ENCODE measurements around the gene PIK3R2. TPM values are rescaled to one million over a fixed set of nuclear protein-coding genes. Genes with fewer than 3 reads are reported as not detected.

The PIK3R2 gene
- total and polyA plus RNA-seq, 2 of the 13 experiments (the other 11 are each of a cell fraction or from before 2014, with no cell fraction given), result 18.6 to 25.3 TPM

DNA sequence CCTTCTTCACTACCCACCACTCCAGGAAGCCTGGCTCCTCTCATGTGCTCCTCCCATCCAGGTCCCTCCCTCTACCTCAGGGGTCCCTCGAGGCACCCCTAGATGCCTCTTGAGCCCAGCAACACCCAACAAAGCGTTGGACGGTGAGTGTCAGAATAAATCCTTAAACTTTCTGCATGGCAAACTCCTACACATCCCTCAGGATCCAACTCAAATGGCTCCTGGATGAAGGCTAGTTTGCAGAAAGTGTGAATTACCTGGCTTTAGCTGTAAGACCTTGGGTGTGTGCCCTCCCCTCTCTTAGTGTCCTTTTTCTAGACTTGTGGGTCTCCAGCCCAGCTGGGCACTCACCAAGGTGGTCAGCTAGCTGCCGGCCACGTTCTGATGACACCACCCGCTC lies 45.4 kb downstream of the PIK3R2 start:
- CTCF ChIA-PET (ENCODE audit: low intra/inter-chr PET ratio, low total read pairs), result no interaction called here
- no peak overlapping the region for H2AFZ ChIP-seq (ENCODE audit: low read length)
- WGBS (ENCODE audit: low lambda C conversion rate), result 92% methylated on average over 3 of the region's 6 CpGs
- H3K9ac ChIP-seq (ENCODE audit: insufficient read depth, low read depth, low read length), result no peak overlapping the region
- H3K4me1 ChIP-seq (ENCODE audit: insufficient read depth, low read length), result peaks cover 17% of the 10 kb centered on the region
- H4K20me1 ChIP-seq (ENCODE audit: insufficient read depth, low read length), result no peaks in the 10 kb centered on the region
- in situ Hi-C loops (cut with HindIII; ENCODE audit: extremely low pct_ligation_motif_present, low pct_unique_long_range_greater_than_20kb) (no loop called here), intact Hi-C loops (cut with micrococcal nuclease; ENCODE audit: unreplicated experiment) (no loop called here)
- no peaks in the 10 kb centered on the region; a peak in 1 of 5 replicates for H3K27me3 ChIP-seq (ENCODE audit: control insufficient read depth in 1 of 2, insufficient read depth in 2 of 2, low read length in 2 of 2)
- no peak overlapping the region for H3K4me3 ChIP-seq (replicated peaks in 1 of 3; ENCODE audit: insufficient read depth in 1 of 3, low read depth in 2 of 3, low read length in 3 of 3)
- peaks cover 7% of the 10 kb centered on the region for H3K79me2 ChIP-seq (ENCODE audit: insufficient read depth, low read length)
- peaks cover 8 to 19% of the 10 kb centered on the region in 2 experiments; a peak in 3 of 5 replicates for H3K36me3 ChIP-seq (replicated peaks in 1 of 2; ENCODE audit: control insufficient read depth in 1 of 2, insufficient read depth in 2 of 2, low read length in 2 of 2)
- ATAC-seq (no peak), FAIRE-seq (no peak), DNase-seq (ENCODE audit: low spot score) (no peak)
- no peak overlapping the region for H3K4me2 ChIP-seq (ENCODE audit: low read depth, low read length)
- no peak overlapping the region for H3K27ac ChIP-seq (ENCODE audit: extremely low read length, insufficient read depth, low read length)
- POLR2A ChIA-PET, result no interaction called here
- TF ChIP-seq GZF1 (CRISPR knock-in tag; IDR thresholded peaks at IDR 0.05) (no peak), ZNF570 (CRISPR knock-in tag; IDR thresholded peaks at IDR 0.05; ENCODE audit: borderline replicate concordance) (no peak), HNRNPH1 (optimal IDR thresholded peaks at IDR 0.05; ENCODE audit: low read depth, low read length) (no peak), TCF12 (IDR thresholded peaks at IDR 0.05) (no peak), TCF12 (CRISPR knock-in tag; IDR thresholded peaks at IDR 0.05) (no peak), ZNF382 (CRISPR knock-in tag; IDR thresholded peaks at IDR 0.05; ENCODE audit: borderline replicate concordance) (no peak), ZNF766 (CRISPR knock-in tag; IDR thresholded peaks at IDR 0.05; ENCODE audit: borderline replicate concordance) (no peak), ELF4 (CRISPR knock-in tag; IDR thresholded peaks at IDR 0.05; ENCODE audit: borderline replicate concordance) (no peak), NFATC3 (CRISPR knock-in tag; IDR thresholded peaks at IDR 0.05) (no peak)
- TF ChIP-seq, protein P1, sequence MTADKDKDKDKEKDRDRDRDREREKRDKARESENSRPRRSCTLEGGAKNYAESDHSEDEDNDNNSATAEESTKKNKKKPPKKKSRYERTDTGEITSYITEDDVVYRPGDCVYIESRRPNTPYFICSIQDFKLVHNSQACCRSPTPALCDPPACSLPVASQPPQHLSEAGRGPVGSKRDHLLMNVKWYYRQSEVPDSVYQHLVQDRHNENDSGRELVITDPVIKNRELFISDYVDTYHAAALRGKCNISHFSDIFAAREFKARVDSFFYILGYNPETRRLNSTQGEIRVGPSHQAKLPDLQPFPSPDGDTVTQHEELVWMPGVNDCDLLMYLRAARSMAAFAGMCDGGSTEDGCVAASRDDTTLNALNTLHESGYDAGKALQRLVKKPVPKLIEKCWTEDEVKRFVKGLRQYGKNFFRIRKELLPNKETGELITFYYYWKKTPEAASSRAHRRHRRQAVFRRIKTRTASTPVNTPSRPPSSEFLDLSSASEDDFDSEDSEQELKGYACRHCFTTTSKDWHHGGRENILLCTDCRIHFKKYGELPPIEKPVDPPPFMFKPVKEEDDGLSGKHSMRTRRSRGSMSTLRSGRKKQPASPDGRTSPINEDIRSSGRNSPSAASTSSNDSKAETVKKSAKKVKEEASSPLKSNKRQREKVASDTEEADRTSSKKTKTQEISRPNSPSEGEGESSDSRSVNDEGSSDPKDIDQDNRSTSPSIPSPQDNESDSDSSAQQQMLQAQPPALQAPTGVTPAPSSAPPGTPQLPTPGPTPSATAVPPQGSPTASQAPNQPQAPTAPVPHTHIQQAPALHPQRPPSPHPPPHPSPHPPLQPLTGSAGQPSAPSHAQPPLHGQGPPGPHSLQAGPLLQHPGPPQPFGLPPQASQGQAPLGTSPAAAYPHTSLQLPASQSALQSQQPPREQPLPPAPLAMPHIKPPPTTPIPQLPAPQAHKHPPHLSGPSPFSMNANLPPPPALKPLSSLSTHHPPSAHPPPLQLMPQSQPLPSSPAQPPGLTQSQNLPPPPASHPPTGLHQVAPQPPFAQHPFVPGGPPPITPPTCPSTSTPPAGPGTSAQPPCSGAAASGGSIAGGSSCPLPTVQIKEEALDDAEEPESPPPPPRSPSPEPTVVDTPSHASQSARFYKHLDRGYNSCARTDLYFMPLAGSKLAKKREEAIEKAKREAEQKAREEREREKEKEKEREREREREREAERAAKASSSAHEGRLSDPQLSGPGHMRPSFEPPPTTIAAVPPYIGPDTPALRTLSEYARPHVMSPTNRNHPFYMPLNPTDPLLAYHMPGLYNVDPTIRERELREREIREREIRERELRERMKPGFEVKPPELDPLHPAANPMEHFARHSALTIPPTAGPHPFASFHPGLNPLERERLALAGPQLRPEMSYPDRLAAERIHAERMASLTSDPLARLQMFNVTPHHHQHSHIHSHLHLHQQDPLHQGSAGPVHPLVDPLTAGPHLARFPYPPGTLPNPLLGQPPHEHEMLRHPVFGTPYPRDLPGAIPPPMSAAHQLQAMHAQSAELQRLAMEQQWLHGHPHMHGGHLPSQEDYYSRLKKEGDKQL (CRISPR knock-in tag; IDR thresholded peaks at IDR 0.05; ENCODE audit: low read depth), result no peak
- TF ChIP-seq, protein P2, sequence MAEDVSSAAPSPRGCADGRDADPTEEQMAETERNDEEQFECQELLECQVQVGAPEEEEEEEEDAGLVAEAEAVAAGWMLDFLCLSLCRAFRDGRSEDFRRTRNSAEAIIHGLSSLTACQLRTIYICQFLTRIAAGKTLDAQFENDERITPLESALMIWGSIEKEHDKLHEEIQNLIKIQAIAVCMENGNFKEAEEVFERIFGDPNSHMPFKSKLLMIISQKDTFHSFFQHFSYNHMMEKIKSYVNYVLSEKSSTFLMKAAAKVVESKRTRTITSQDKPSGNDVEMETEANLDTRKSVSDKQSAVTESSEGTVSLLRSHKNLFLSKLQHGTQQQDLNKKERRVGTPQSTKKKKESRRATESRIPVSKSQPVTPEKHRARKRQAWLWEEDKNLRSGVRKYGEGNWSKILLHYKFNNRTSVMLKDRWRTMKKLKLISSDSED (CRISPR knock-in tag; IDR thresholded peaks at IDR 0.05), result no peak
- TF ChIP-seq, protein P3, sequence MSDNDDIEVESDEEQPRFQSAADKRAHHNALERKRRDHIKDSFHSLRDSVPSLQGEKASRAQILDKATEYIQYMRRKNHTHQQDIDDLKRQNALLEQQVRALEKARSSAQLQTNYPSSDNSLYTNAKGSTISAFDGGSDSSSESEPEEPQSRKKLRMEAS (IDR thresholded peaks at IDR 0.05), result no peak
- BruUV-seq (replicated peaks), result no TSS peak
- H3K9me3 ChIP-seq (ENCODE audit: low read length), result no peaks in the 10 kb centered on the region
